DND-41 (cell line): ENCODE data around the gene ASXL2.

Experiments
- EZH2 ChIP-seq: IDR thresholded peaks from 3 replicates; pipeline ENCODE4 v1.6.1; 2012; ENCODE audit warnings: borderline replicate concordance, low read depth, mild to moderate bottlenecking, moderate library complexity, low read length, inconsistent platforms; ENCODE audit not compliant: severe bottlenecking
- TF ChIP-seq, protein P1 (sequence below): IDR thresholded peaks from 2 replicates; pipeline ENCODE4 v1.5.1; 2012; ENCODE audit warnings: borderline replicate concordance, low read length, moderate library complexity, mild to moderate bottlenecking; ENCODE audit not compliant: poor library complexity, severe bottlenecking; ENCODE audit errors: extremely low read depth

DNA sequence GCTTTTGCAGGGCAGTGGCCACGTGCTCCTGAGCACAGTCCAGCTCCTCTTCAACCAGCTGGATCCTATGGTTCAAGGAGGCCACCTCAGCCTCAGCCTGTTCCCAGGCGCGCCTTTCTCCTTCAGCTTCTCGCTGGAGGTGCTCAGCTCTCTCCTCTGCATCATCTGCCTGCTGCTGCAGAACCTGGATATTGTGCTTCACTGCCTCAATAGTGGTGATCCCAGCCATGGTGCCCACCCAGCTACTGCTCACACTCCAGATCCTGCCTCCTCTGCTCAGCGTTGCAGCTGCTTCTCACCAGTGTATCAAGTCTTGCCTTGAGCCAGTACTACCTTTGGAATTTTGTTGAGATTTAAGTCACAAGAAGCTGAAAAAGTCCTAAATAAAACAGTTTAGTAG is 67.9 kb downstream of the ASXL2 start:
- TF ChIP-seq, protein P1, sequence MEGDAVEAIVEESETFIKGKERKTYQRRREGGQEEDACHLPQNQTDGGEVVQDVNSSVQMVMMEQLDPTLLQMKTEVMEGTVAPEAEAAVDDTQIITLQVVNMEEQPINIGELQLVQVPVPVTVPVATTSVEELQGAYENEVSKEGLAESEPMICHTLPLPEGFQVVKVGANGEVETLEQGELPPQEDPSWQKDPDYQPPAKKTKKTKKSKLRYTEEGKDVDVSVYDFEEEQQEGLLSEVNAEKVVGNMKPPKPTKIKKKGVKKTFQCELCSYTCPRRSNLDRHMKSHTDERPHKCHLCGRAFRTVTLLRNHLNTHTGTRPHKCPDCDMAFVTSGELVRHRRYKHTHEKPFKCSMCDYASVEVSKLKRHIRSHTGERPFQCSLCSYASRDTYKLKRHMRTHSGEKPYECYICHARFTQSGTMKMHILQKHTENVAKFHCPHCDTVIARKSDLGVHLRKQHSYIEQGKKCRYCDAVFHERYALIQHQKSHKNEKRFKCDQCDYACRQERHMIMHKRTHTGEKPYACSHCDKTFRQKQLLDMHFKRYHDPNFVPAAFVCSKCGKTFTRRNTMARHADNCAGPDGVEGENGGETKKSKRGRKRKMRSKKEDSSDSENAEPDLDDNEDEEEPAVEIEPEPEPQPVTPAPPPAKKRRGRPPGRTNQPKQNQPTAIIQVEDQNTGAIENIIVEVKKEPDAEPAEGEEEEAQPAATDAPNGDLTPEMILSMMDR = no peak
- TF ChIP-seq EZH2 = no peak
